Measurements from ENCODE around the gene SLC22A8. TPM values are rescaled to one million over a fixed set of nuclear protein-coding genes. Genes with fewer than 3 reads are reported as not detected.

Gene SLC22A8
- total RNA-seq, 4 donors from 2014 or later = not detected

- WGBS, 2 donors = 94 to 96% methylated on average over 10 to 13 of the region's 13 CpGs
- no peaks in the 10 kb centered on the region for H3K36me3 ChIP-seq
- no peaks in the 10 kb centered on the region for H3K9me3 ChIP-seq
- TF ChIP-seq EP300 (IDR thresholded peaks at IDR 0.05) = no peak
- no peak for TF ChIP-seq CTCF (IDR thresholded peaks at IDR 0.05)
- TF ChIP-seq POLR2A (IDR thresholded peaks at IDR 0.05) = no peak
- peaks cover 0 to 6% of the 10 kb centered on the region in 2 donors for H3K27me3 ChIP-seq
- H3K27ac ChIP-seq = no peak overlapping the region
- no peak for DNase-seq (ENCODE audit: low spot score in 2 of 2)
- no peak overlapping the region for H3K4me3 ChIP-seq
- peaks cover 0 to 3% (median 0%) of the 10 kb centered on the region in 4 donors for H3K4me1 ChIP-seq
Observed at GRCh38 chr11:63014408-63015055, 1.1 kb downstream of the SLC22A8 start.

GRCh38 chr11:63012839-63013238, 2.8 kb downstream of the SLC22A8 start:
- no peaks in the 10 kb centered on the region for H3K9me3 ChIP-seq
- no peak for DNase-seq (ENCODE audit: low spot score in 2 of 2)
- no peak for TF ChIP-seq CTCF (IDR thresholded peaks at IDR 0.05)
- TF ChIP-seq EP300 (IDR thresholded peaks at IDR 0.05) = no peak
- no peak for TF ChIP-seq POLR2A (IDR thresholded peaks at IDR 0.05)

GRCh38 chr11:63012430-63012829, 3.2 kb downstream of the SLC22A8 start:
- Histone ChIP-seq H3K36me3 (no peaks in the 10 kb centered on the region), H3K27me3 (peaks cover 0 to 6% of the 10 kb centered on the region in 2 donors), H3K4me1 (peaks cover 0 to 9% (median 0%) of the 10 kb centered on the region in 4 donors), H3K27ac (no peak overlapping the region), H3K9me3 (no peaks in the 10 kb centered on the region), H3K4me3 (no peak overlapping the region)
- no peak for TF ChIP-seq POLR2A (IDR thresholded peaks at IDR 0.05)
- TF ChIP-seq EP300 (IDR thresholded peaks at IDR 0.05) = no peak
- DNase-seq (ENCODE audit: low spot score in 2 of 2) = no peak
- WGBS, 2 donors = 68 to 76% methylated on average over 11 of the region's 11 CpGs

More at GRCh38 chr11:63012839-63013238, 2.8 kb downstream of the SLC22A8 start:
- Histone ChIP-seq H3K4me3 (no peak overlapping the region), H3K27ac (no peak overlapping the region), H3K27me3 (peaks cover 0 to 6% of the 10 kb centered on the region in 2 donors), H3K36me3 (no peaks in the 10 kb centered on the region), H3K4me1 (peaks cover 0 to 9% (median 0%) of the 10 kb centered on the region in 4 donors)
- 95 to 97% methylated on average over 1 of the region's 1 CpG for WGBS, 2 donors

GRCh38 chr11:63010934-63011439, 4.7 kb downstream of the SLC22A8 start:
- no peaks in the 10 kb centered on the region for H3K36me3 ChIP-seq
- TF ChIP-seq POLR2A (IDR thresholded peaks at IDR 0.05) = no peak
- TF ChIP-seq CTCF (IDR thresholded peaks at IDR 0.05) = no peak
- no peak for TF ChIP-seq EP300 (IDR thresholded peaks at IDR 0.05)
- no peak overlapping the region for H3K4me3 ChIP-seq
- no peaks in the 10 kb centered on the region for H3K9me3 ChIP-seq
- DNase-seq (ENCODE audit: low spot score in 2 of 2) = no peak
- H3K4me1 ChIP-seq = peaks cover 0 to 9% (median 0%) of the 10 kb centered on the region in 4 donors
- H3K27me3 ChIP-seq = peaks cover 0 to 6% of the 10 kb centered on the region in 2 donors
- 84 to 92% methylated on average over 5 of the region's 5 CpGs for WGBS, 2 donors
- H3K27ac ChIP-seq = no peak overlapping the region

GRCh38 chr11:63007920-63008319, 7.7 kb downstream of the SLC22A8 start:
- no peaks in the 10 kb centered on the region for H3K27me3 ChIP-seq
- H3K36me3 ChIP-seq = no peaks in the 10 kb centered on the region
- no peak overlapping the region for H3K27ac ChIP-seq
- no peak for DNase-seq (ENCODE audit: low spot score in 2 of 2)
- WGBS, 2 donors = 94 to 95% methylated on average over 5 of the region's 5 CpGs
- no peak overlapping the region for H3K4me3 ChIP-seq
- TF ChIP-seq EP300 (IDR thresholded peaks at IDR 0.05) = no peak
- no peaks in the 10 kb centered on the region for H3K9me3 ChIP-seq
- H3K4me1 ChIP-seq = peaks cover 0 to 9% (median 0%) of the 10 kb centered on the region in 4 donors

- DNase-seq (ENCODE audit: low spot score in 2 of 2) = no peak
- H3K27me3 ChIP-seq = no peaks in the 10 kb centered on the region
- no peaks in the 10 kb centered on the region for H3K9me3 ChIP-seq
- WGBS, 2 donors = 66 to 69% methylated on average over 9 of the region's 9 CpGs
- no peaks in the 10 kb centered on the region for H3K36me3 ChIP-seq
- TF ChIP-seq EP300 (IDR thresholded peaks at IDR 0.05) = no peak
- no peak for TF ChIP-seq POLR2A (IDR thresholded peaks at IDR 0.05)
- TF ChIP-seq CTCF (IDR thresholded peaks at IDR 0.05) = no peak
- no peak overlapping the region for H3K4me3 ChIP-seq
- no peak overlapping the region for H3K27ac ChIP-seq
- H3K4me1 ChIP-seq = no peaks in the 10 kb centered on the region
Observed at GRCh38 chr11:63001456-63001855, 14.2 kb downstream of the SLC22A8 start.

All from tibial nerve (tissue), 4 donors.